B cell (primary cell): ENCODE data around the gene VSTM5. TPM values are rescaled to one million over a fixed set of nuclear protein-coding genes. Genes with fewer than 3 reads are reported as not detected.
"Not testable (repeated sequence)": the region's sequence is repeated elsewhere in the genome, so short reads cannot be mapped to it uniquely, and the experiment has no call there.

Experiments
- ATAC-seq: fragments of 200-7000 bp; cut with Tn5 transposase; one replicate; pipeline ENCODE4 v1.10.0; 2021; ENCODE audit warnings: low read depth, mild to moderate bottlenecking, moderate number of reproducible peaks, moderate library complexity
- CTCF ChIA-PET: fragments of 350-600 bp; sonication (Branson Sonifier 250); formaldehyde crosslinking; loops from one replicate; lab custom pipeline; 2021; ENCODE audit warnings: antibody characterized with exemption, inconsistent platforms; lab: Charles Lee
- POLR2A ChIA-PET: fragments of 350-600 bp; sonication (Branson Sonifier 250); formaldehyde crosslinking; loops from one replicate; lab custom pipeline; 2021; ENCODE audit warnings: antibody characterized with exemption; lab: Charles Lee
- DNase-seq: peaks from one replicate; pipeline ENCODE4 v3.0.0; 2013
- H2AFZ ChIP-seq: 2 replicates; pipeline ENCODE4 v1.6.1; 2012; ENCODE audit warnings: mild to moderate bottlenecking, low read depth, low read length; ENCODE audit not compliant: insufficient read depth, poor library complexity, severe bottlenecking
- H3K27ac ChIP-seq, 2 donors: 1 replicate in 1 of 2; 2 replicates in 1 of 2; pipeline ENCODE4 v1.5.1; 2012 to 2013; ENCODE audit warnings: low read length in 2 of 2, mild to moderate bottlenecking in 2 of 2, moderate library complexity in 1 of 2
- H3K27me3 ChIP-seq, 4 experiments: fragments of 200-600 bp in 1 of 4; sonication (generic) in 1 of 4; replicated peaks in 1 of 4; 1 replicate in 2 of 4; 2 replicates in 2 of 4; pipeline versions ENCODE4 v1.6.1 to v1.7.0; 2013 to 2016; ENCODE audit warnings: low read length in 3 of 4, mild to moderate bottlenecking in 2 of 4, mixed read lengths in 1 of 4, moderate library complexity in 1 of 4; ENCODE audit not compliant: insufficient read depth in 4 of 4, control insufficient read depth in 3 of 4; ENCODE audit errors: control extremely low read depth in 1 of 4
- H3K36me3 ChIP-seq, 2 experiments: replicated peaks in 1 of 2; 1 replicate in 1 of 2; 2 replicates in 1 of 2; pipeline versions ENCODE4 v1.6.1 to v1.7.1; 2013; ENCODE audit warnings: low read length in 1 of 2; ENCODE audit not compliant: insufficient read depth in 2 of 2, control insufficient read depth in 1 of 2; ENCODE audit errors: control extremely low read depth in 1 of 2, extremely low read depth in 1 of 2
- H3K4me1 ChIP-seq, 2 donors: fragments of 200-600 bp in 1 of 2; sonication (generic) in 1 of 2; 1 replicate in 1 of 2; 2 replicates in 1 of 2; pipeline versions ENCODE4 v1.5.1 to v1.6.1; 2013 to 2017; ENCODE audit warnings: low read length in 2 of 2; ENCODE audit not compliant: control insufficient read depth in 2 of 2, insufficient read depth in 2 of 2
- H3K4me2 ChIP-seq: replicated peaks from 2 replicates; pipeline ENCODE3; 2012; ENCODE audit warnings: mild to moderate bottlenecking, low read depth, low read length; ENCODE audit not compliant: poor library complexity, severe bottlenecking
- H3K4me3 ChIP-seq, 5 experiments: fragments of 200-600 bp in 1 of 5; sonication (generic) in 1 of 5; 1 replicate in 3 of 5; 2 replicates in 2 of 5; pipeline versions ENCODE4 v1.5.1 to v1.7.0; 2011 to 2016; ENCODE audit warnings: low read length in 4 of 5, mild to moderate bottlenecking in 4 of 5, low read depth in 2 of 5, control low read depth in 1 of 5, moderate library complexity in 1 of 5; ENCODE audit not compliant: insufficient read depth in 1 of 5; ENCODE audit errors: control extremely low read depth in 1 of 5, extremely low read depth in 1 of 5
- H3K79me2 ChIP-seq: fragments of 200-600 bp; sonication (generic); one replicate; pipeline ENCODE4 v1.6.0; 2016; ENCODE audit warnings: low read length; ENCODE audit not compliant: control insufficient read depth, insufficient read depth
- H3K9ac ChIP-seq: fragments of 200-600 bp; sonication (generic); 2 replicates; pipeline ENCODE4 v1.6.1; 2017; ENCODE audit warnings: mild to moderate bottlenecking, low read length, moderate library complexity
- H3K9me3 ChIP-seq, 3 donors: one replicate each; pipeline versions ENCODE4 v1.6.1 to v1.7.1; 2013; ENCODE audit warnings: low read length in 2 of 3; ENCODE audit not compliant: control insufficient read depth in 2 of 3, insufficient read depth in 1 of 3; ENCODE audit errors: control extremely low read depth in 1 of 3
- H4K20me1 ChIP-seq: 2 replicates; pipeline ENCODE4 v1.6.0; 2012; ENCODE audit warnings: mild to moderate bottlenecking, low read length; ENCODE audit not compliant: insufficient read depth, control insufficient read depth, poor library complexity, severe bottlenecking
- H3K27ac Mint-ChIP-seq: one replicate; pipeline ENCODE4 v1.8.0; 2021; ENCODE audit warnings: mixed read lengths
- H3K27me3 Mint-ChIP-seq: one replicate; pipeline ENCODE4 v1.8.0; 2021; ENCODE audit warnings: mixed read lengths
- H3K4me1 Mint-ChIP-seq: one replicate; pipeline ENCODE4 v1.8.0; 2021; ENCODE audit warnings: mixed read lengths
- H3K4me3 Mint-ChIP-seq: one replicate; pipeline ENCODE4 v1.8.0; 2021; ENCODE audit warnings: mixed read lengths
- H3K9me3 Mint-ChIP-seq: one replicate; pipeline ENCODE4 v1.8.0; 2022; ENCODE audit warnings: mixed read lengths; ENCODE audit not compliant: insufficient read depth
- EZH2 ChIP-seq: IDR thresholded peaks from 2 replicates; pipeline ENCODE4 v1.6.1; 2012; ENCODE audit warnings: borderline replicate concordance, low read depth, mild to moderate bottlenecking, moderate library complexity, low read length; ENCODE audit not compliant: insufficient read depth, poor library complexity, severe bottlenecking
- WGBS: methylation state at CpG from one replicate; pipeline ENCODE4 v1.1.5; 2013; ENCODE audit warnings: missing lambda C conversion rate; ENCODE audit not compliant: insufficient coverage; 5-methylcytosine and 5-hydroxymethylcytosine counted together
- intact Hi-C: fragments of 100-400 bp; cut with micrococcal nuclease; formaldehyde crosslinking; loops from one replicate; pipeline ENCODE4 v1.10.0; 2022
- polyA plus RNA-seq: library from polyadenylated mRNA; depleted of rRNA; stranded (reverse); fragments of >200 nt; gene quantifications from 2 replicates; pipeline ENCODE4 v1.2.3, GENCODE V29; 2012
- total RNA-seq, 2 donors: library from RNA; stranded (reverse); fragments of 120-200 nt in 1 of 2; gene quantifications; 1 replicate in 1 of 2; 2 replicates in 1 of 2; pipeline versions ENCODE4 v1.2.3 to v1.2.4, GENCODE V29; 2013 to 2022
- TF ChIP-seq, protein P1 (sequence below): fragments of 200-600 bp; IDR thresholded peaks from one replicate; pipeline ENCODE4 v1.8.0; 2022; ENCODE audit warnings: antibody characterized with exemption, mild to moderate bottlenecking

Gene VSTM5
- total and polyA plus RNA-seq, 2 donors (not counting 1 experiment from before 2014, with no cell fraction given) = not detected

DNA sequence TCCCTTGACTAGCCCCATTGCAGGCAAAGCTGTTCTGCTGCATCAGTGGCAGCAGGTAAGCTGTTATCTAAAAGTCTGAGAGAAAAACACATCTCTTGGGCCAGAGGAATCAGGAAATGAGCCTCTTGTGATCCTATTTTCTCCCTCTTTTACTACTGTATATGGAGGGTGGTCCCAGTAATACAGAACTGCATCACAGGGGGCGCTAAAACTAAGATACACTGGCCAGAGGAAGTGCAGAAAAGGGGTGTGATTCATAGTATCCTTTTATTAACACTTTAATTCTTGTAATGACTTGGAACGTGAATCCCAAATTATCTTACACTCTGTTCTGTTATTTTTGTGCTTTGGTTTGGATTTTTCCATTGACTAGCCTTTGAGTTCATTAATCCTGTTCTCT, 75.1 kb downstream of the VSTM5 start:
- no peak overlapping the region for H3K27ac Mint-ChIP-seq
- POLR2A ChIA-PET = no interaction called here
- no peaks in the 10 kb centered on the region for H3K79me2 ChIP-seq

DNA sequence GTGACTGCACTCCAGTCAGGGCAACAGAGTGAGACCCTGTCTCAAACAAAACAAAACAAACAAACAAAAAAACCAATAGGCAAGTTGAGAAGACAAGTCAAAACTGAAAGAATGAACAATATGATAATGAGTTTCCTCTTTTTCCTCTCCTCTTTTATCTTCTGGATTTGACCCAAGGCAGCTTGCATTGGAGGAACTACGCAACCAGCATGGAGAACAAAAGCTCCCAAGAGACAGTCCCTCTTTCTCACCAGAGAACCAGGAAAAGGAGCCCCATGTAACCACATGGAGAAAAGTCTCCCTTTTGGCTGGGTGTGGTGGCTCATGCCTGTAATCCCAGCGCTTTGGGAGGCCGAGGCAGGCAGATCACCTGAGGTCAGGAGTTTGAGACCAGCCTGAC, 75.9 kb downstream of the VSTM5 start:
- H3K4me3 Mint-ChIP-seq, H4K20me1 ChIP-seq, H3K79me2 ChIP-seq, ATAC-seq, H3K27ac Mint-ChIP-seq, intact Hi-C loops, H3K9me3 Mint-ChIP-seq, DNase-seq, H3K4me1 Mint-ChIP-seq, H2AFZ ChIP-seq, POLR2A ChIA-PET, H3K4me3 ChIP-seq, H3K4me1 ChIP-seq, H3K4me2 ChIP-seq, H3K27ac ChIP-seq, H3K27me3 ChIP-seq, H3K27me3 Mint-ChIP-seq, H3K9ac ChIP-seq, H3K36me3 ChIP-seq: not testable (repeated sequence)
- CTCF ChIA-PET = interaction anchor here (0.7 kb wide), 1 partner anchor 136 kb away, joined by 3 read pairs; no protein-coding TSS in a partner anchor
- peaks cover 0 to 26% (median 10%) of the 10 kb centered on the region in 3 donors for H3K9me3 ChIP-seq
- no CpG with 5 or more reads among the region's 3 CpGs for WGBS

More for the DNA sequence above, 75.1 kb downstream of the VSTM5 start:
- WGBS = no CpG with 5 or more reads among the region's 2 CpGs
- Mint-ChIP-seq H3K27me3 (no peaks in the 10 kb centered on the region), H3K9me3 (no peaks in the 10 kb centered on the region), H3K4me3 (no peak overlapping the region), H3K4me1 (no peaks in the 10 kb centered on the region)
- H3K9ac ChIP-seq = no peak overlapping the region
- H2AFZ ChIP-seq = no peak overlapping the region
- ATAC-seq = no peak
- DNase-seq = no peak
- intact Hi-C loops = no loop called here
- H3K4me1 ChIP-seq = no peaks in the 10 kb centered on the region
- H3K4me3 ChIP-seq = no peak overlapping the region
- H3K4me2 ChIP-seq = no peak overlapping the region
- TF ChIP-seq, protein P1, sequence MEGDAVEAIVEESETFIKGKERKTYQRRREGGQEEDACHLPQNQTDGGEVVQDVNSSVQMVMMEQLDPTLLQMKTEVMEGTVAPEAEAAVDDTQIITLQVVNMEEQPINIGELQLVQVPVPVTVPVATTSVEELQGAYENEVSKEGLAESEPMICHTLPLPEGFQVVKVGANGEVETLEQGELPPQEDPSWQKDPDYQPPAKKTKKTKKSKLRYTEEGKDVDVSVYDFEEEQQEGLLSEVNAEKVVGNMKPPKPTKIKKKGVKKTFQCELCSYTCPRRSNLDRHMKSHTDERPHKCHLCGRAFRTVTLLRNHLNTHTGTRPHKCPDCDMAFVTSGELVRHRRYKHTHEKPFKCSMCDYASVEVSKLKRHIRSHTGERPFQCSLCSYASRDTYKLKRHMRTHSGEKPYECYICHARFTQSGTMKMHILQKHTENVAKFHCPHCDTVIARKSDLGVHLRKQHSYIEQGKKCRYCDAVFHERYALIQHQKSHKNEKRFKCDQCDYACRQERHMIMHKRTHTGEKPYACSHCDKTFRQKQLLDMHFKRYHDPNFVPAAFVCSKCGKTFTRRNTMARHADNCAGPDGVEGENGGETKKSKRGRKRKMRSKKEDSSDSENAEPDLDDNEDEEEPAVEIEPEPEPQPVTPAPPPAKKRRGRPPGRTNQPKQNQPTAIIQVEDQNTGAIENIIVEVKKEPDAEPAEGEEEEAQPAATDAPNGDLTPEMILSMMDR = no peak
- TF ChIP-seq EZH2 = no peak
- CTCF ChIA-PET = no interaction called here
- H4K20me1 ChIP-seq = no peaks in the 10 kb centered on the region
- peaks cover 0 to 26% (median 10%) of the 10 kb centered on the region in 3 donors for H3K9me3 ChIP-seq
- no peak overlapping the region for H3K27ac ChIP-seq
- no peaks in the 10 kb centered on the region for H3K27me3 ChIP-seq
- no peaks in the 10 kb centered on the region for H3K36me3 ChIP-seq
